GM12878 (cell line): ENCODE results near the gene REV3L. TPM values are rescaled to one million over a fixed set of nuclear protein-coding genes. Genes with fewer than 3 reads are reported as not detected.

ENCODE experiments used
- ATAC-seq: fragments of 200-7000 bp; cut with Tn5 transposase; 3 replicates; pipeline ENCODE4 v1.9.1; 2020; ENCODE audit warnings: mild to moderate bottlenecking, moderate library complexity
- BruUV-seq: library from RNA; stranded (reverse); fragments of 400-500 nt; replicated peaks from 2 replicates; lab custom pipeline; 2021; lab: Mats Ljungman, UMichigan
- CTCF ChIA-PET: fragments of 300-600 bp; sonication (Branson Sonifier 250); formaldehyde crosslinking; extraction: SDS; loops from one replicate; lab custom pipeline; 2021; ENCODE audit warnings: inconsistent platforms; lab: Yijun Ruan, JAX
- POLR2A ChIA-PET: fragments of 350-600 bp; formaldehyde crosslinking; extraction: SDS; loops from one replicate; lab custom pipeline; 2021; ENCODE audit warnings: inconsistent platforms; lab: Charles Lee
- RAD21 ChIA-PET: fragments of 300-600 bp; sonication (Branson Sonifier 250); formaldehyde crosslinking; loops from one replicate; lab custom pipeline; 2023; ENCODE audit warnings: antibody characterized with exemption; ENCODE audit not compliant: unreplicated experiment; lab: Charles Lee
- SMC1A ChIA-PET: fragments of 300-600 bp; sonication (Branson Sonifier 250); formaldehyde crosslinking; loops from one replicate; lab custom pipeline; 2023; ENCODE audit not compliant: unreplicated experiment, uncharacterized antibody; lab: Charles Lee
- DNase-seq: peaks from one replicate; pipeline ENCODE4 v3.0.0-alpha.2; 2011; ENCODE audit warnings: low read depth, low spot score
- FAIRE-seq: peaks from 3 replicates; lab custom pipeline; 2011; peaks lifted over from hg19 to GRCh38; lab: Jason Lieb, UNC
- H2AFZ ChIP-seq: 2 replicates; pipeline ENCODE4 v1.6.0; 2011; ENCODE audit warnings: low read depth, low read length, control low read depth; ENCODE audit not compliant: control insufficient read depth
- H3K27ac ChIP-seq: 2 replicates; pipeline ENCODE4 v1.5.1; 2011; ENCODE audit warnings: control low read depth; ENCODE audit not compliant: control insufficient read depth, insufficient read depth
- H3K27me3 ChIP-seq, 2 experiments: replicated peaks in 1 of 2; 2 replicates each; pipeline versions ENCODE4 v1.6.0 to v1.6.1; 2011; ENCODE audit warnings: low read length in 1 of 2; ENCODE audit not compliant: control insufficient read depth in 2 of 2, insufficient read depth in 2 of 2
- H3K36me3 ChIP-seq, 2 experiments: 2 replicates each; pipeline ENCODE4 v1.5.1; 2011; ENCODE audit warnings: low read length in 1 of 2; ENCODE audit not compliant: control insufficient read depth in 2 of 2, insufficient read depth in 2 of 2
- H3K4me1 ChIP-seq: 2 replicates; pipeline ENCODE4 v1.6.1; 2011; ENCODE audit warnings: mild to moderate bottlenecking, low read length, moderate library complexity, mixed read lengths; ENCODE audit not compliant: control insufficient read depth, insufficient read depth
- H3K4me2 ChIP-seq: 2 replicates; pipeline ENCODE4 v1.6.0; 2011; ENCODE audit warnings: control low read depth; ENCODE audit not compliant: control insufficient read depth, insufficient read depth
- H3K4me3 ChIP-seq: fragments of 200-600 bp; sonication (generic); 2 replicates; pipeline ENCODE4 v1.5.1; 2016
- H3K79me2 ChIP-seq: 2 replicates; pipeline ENCODE4 v1.6.0; 2011; ENCODE audit warnings: low read length; ENCODE audit not compliant: control insufficient read depth, insufficient read depth
- H3K9ac ChIP-seq: 2 replicates; pipeline ENCODE4 v1.8.0; 2011; ENCODE audit warnings: low read length, control low read depth, mixed read lengths; ENCODE audit not compliant: control insufficient read depth, insufficient read depth
- H3K9me3 ChIP-seq: replicated peaks from 3 replicates; pipeline ENCODE4 v1.5.1; 2011; ENCODE audit warnings: mild to moderate bottlenecking, low read length; ENCODE audit not compliant: control insufficient read depth, insufficient read depth
- H4K20me1 ChIP-seq: 2 replicates; pipeline ENCODE4 v1.6.0; 2011; ENCODE audit not compliant: control insufficient read depth, insufficient read depth
- ATF7 ChIP-seq: fragments of 450-650 bp; IDR thresholded peaks from 2 replicates; pipeline ENCODE4 v1.6.1; 2016; ENCODE audit warnings: low read depth, mild to moderate bottlenecking
- CHD1 ChIP-seq: IDR thresholded peaks from 2 replicates; pipeline ENCODE4 v1.6.1; 2012; ENCODE audit warnings: low read depth, low read length, improper control_type of control experiment
- CHD2 ChIP-seq: IDR thresholded peaks from 2 replicates; pipeline ENCODE4 v1.6.1; 2011; ENCODE audit warnings: low read depth, low read length, improper control_type of control experiment, borderline replicate concordance
- CREB1 ChIP-seq: IDR thresholded peaks from 2 replicates; pipeline ENCODE4 v1.6.1; 2012; ENCODE audit warnings: low read depth, mild to moderate bottlenecking, inconsistent platforms
- EED ChIP-seq: sonication (generic); IDR thresholded peaks from 2 replicates; pipeline ENCODE4 v1.6.1; 2016; ENCODE audit warnings: antibody characterized with exemption, low read depth
- ETV6 ChIP-seq, 2 experiments: fragments of 450-650 bp in 1 of 2; IDR thresholded peaks in 1 of 2; conservative IDR thresholded peaks in 1 of 2; 2 replicates each; pipeline ENCODE4 v1.6.1; 2014; ENCODE audit warnings: antibody characterized with exemption in 1 of 2, borderline replicate concordance in 1 of 2, low read depth in 1 of 2, mild to moderate bottlenecking in 1 of 2, moderate library complexity in 1 of 2
- GABPA ChIP-seq: IDR thresholded peaks from 2 replicates; pipeline ENCODE4 v1.6.1; 2014; ENCODE audit warnings: antibody characterized with exemption, low read depth, mild to moderate bottlenecking, inconsistent platforms
- HDAC2 ChIP-seq: fragments of 200-600 bp; sonication (generic); IDR thresholded peaks from 2 replicates; pipeline ENCODE4 v1.6.1; 2017
- HDAC6 ChIP-seq: fragments of 200-600 bp; sonication (generic); IDR thresholded peaks from one replicate; pipeline ENCODE4 v1.8.0; 2017; ENCODE audit warnings: antibody characterized with exemption; ENCODE audit not compliant: unreplicated experiment
- IKZF2 ChIP-seq, 2 experiments: fragments of 450-650 bp; IDR thresholded peaks; 2 replicates each; pipeline ENCODE4 v1.6.1; 2017; ENCODE audit warnings: mild to moderate bottlenecking in 2 of 2, moderate library complexity in 2 of 2
- MEF2B ChIP-seq: fragments of 450-650 bp; IDR thresholded peaks from 2 replicates; pipeline ENCODE4 v1.6.1; 2018; ENCODE audit warnings: mild to moderate bottlenecking, moderate library complexity; ENCODE audit not compliant: partially characterized antibody, poor library complexity, severe bottlenecking
- MTA3 ChIP-seq: IDR thresholded peaks from 2 replicates; pipeline ENCODE4 v1.6.1; 2012; ENCODE audit warnings: low read length, inconsistent platforms, borderline replicate concordance
- SIN3A ChIP-seq: IDR thresholded peaks from 2 replicates; pipeline ENCODE4 v1.6.1; 2012; ENCODE audit warnings: low read depth, low read length, improper control_type of control experiment
- TCF7 ChIP-seq: IDR thresholded peaks from 2 replicates; pipeline ENCODE4 v1.6.1; 2014; ENCODE audit warnings: antibody characterized with exemption, borderline replicate concordance
- YBX1 ChIP-seq: fragments of 450-650 bp; IDR thresholded peaks from 2 replicates; pipeline ENCODE4 v1.6.1; 2016; ENCODE audit warnings: antibody characterized with exemption
- WGBS: methylation state at CpG from one replicate; pipeline ENCODE4 v1.1.6; 2016; ENCODE audit warnings: low lambda C conversion rate; ENCODE audit not compliant: insufficient replicate concordance, insufficient coverage; ENCODE audit errors: missing lambda C conversion rate; 5-methylcytosine and 5-hydroxymethylcytosine counted together
- in situ Hi-C: fragments of 300-500 bp; cut with MboI; formaldehyde crosslinking; loops from 9 replicates; pipeline ENCODE4 v1.14.3; 2018; ENCODE audit warnings: mixed read lengths
- intact Hi-C: fragments of 100-400 bp; cut with micrococcal nuclease; formaldehyde crosslinking; loops from one replicate; pipeline ENCODE4 v1.14.2; 2022; ENCODE audit not compliant: unreplicated experiment
- polyA plus RNA-seq, 11 experiments: library from polyadenylated mRNA; depleted of rRNA in 4 of 11; unstranded in 6 of 11; stranded (reverse) in 5 of 11; fragments of >200 nt; fragmentation: Nextera tagmentation in 4 of 11; fragmentation: Illumina TruSeq in 1 of 11; extraction: Ambion mirVana in 4 of 11; extraction: Trizol in 1 of 11; gene quantifications; 1 replicate in 1 of 11; 2 replicates in 10 of 11; pipeline versions ENCODE4 v1.2.1 to v1.2.3, GENCODE V29; 2011 to 2016; ENCODE audit warnings: inconsistent platforms in 2 of 11, missing spikeins in 2 of 11, low read depth in 1 of 11
- total RNA-seq, 4 experiments: library from RNA; depleted of rRNA in 3 of 4; stranded (reverse); fragments of >200 nt in 3 of 4; fragmentation: Illumina TruSeq in 1 of 4; extraction: Trizol in 1 of 4; gene quantifications; 2 replicates each; pipeline versions ENCODE4 v1.2.1 to v1.2.3, GENCODE V29; 2013 to 2021
- TF ChIP-seq, protein P1 (sequence below): fragments of 150-350 bp; IDR thresholded peaks from 2 replicates; pipeline ENCODE4 v1.6.1; 2016; ENCODE audit warnings: low read depth, low read length
- TF ChIP-seq, protein P2 (sequence below): fragments of 450-650 bp; conservative IDR thresholded peaks from 2 replicates; pipeline ENCODE4 v1.6.1; 2017; ENCODE audit warnings: mild to moderate bottlenecking, moderate library complexity

REV3L gene
- total and polyA plus RNA-seq, 10 of the 15 experiments (the other 5 are each of a cell fraction or from before 2014, with no cell fraction given) = 7.6 to 33.6 (median 21.5) TPM

DNA sequence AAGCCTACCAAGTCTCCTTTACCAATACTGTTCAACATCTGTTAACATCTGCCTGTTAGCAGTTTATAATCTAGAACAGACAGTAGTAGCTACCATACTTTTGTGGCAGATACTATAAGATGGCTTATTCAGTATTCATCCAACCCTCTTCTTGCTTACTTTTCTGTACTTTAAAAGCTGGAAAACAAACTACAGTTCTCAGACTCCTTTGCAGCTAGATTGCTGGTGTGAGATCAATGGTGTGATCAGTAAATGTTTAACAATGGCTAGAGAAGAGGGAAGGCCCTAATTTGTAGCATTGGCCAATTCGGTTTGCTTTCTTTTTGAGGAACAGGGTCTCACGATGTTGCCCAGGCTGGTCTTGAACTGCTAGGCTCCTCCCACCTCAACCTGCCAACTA lies 3.5 kb upstream of the REV3L start:
- ATAC-seq (no peak), DNase-seq (no peak), FAIRE-seq (no peak)
- peak overlapping the region; percentile 33 for H3K27ac ChIP-seq
- SMC1A ChIA-PET = interaction anchor here (1.0 to 2.3 kb wide), 6 partner anchors 8 to 196 kb away, joined by 3 to 7 read pairs (median 4); no protein-coding TSS in a partner anchor
- H3K4me3 ChIP-seq = no peak overlapping the region
- no peak overlapping the region; the same call in 1 of the 2 replicates for H2AFZ ChIP-seq
- peak overlapping the region; percentile 35; the same call in 1 of the 2 replicates for H3K4me2 ChIP-seq
- CTCF ChIA-PET = interaction anchor here (1.4 to 1.6 kb wide), 2 partner anchors 227 to 557 kb away, joined by 5 to 8 read pairs; a partner anchor contains a TSS
- BruUV-seq = no TSS peak
- peaks cover 14% of the 10 kb centered on the region for H3K4me1 ChIP-seq
- WGBS = 100% methylated on average over 2 of the region's 2 CpGs
- H3K79me2 ChIP-seq = peaks cover 48% of the 10 kb centered on the region
- in situ Hi-C loops (no loop called here), intact Hi-C loops (no loop called here)
- H3K9me3 ChIP-seq = peaks cover 4% of the 10 kb centered on the region
- POLR2A ChIA-PET = interaction anchor here (0.7 to 2.9 kb wide), 6 partner anchors 9 to 348 kb away, joined by 3 to 15 read pairs (median 5); a partner anchor contains a TSS
- RAD21 ChIA-PET = interaction anchor here (0.9 to 1.7 kb wide), 6 partner anchors 8 to 227 kb away, joined by 3 to 8 read pairs (median 4); partner anchors contain the start of gene TRAF3IP2
- no peaks in the 10 kb centered on the region for H3K36me3 ChIP-seq
- no peak overlapping the region for H3K9ac ChIP-seq
- no peaks in the 10 kb centered on the region for H4K20me1 ChIP-seq
- H3K27me3 ChIP-seq = no peaks in the 10 kb centered on the region
- no peak for TF ChIP-seq MTA3
- TF ChIP-seq YBX1 = no peak
- no peak for TF ChIP-seq CHD1
- no peak for TF ChIP-seq HDAC2
- TF ChIP-seq, protein P1, sequence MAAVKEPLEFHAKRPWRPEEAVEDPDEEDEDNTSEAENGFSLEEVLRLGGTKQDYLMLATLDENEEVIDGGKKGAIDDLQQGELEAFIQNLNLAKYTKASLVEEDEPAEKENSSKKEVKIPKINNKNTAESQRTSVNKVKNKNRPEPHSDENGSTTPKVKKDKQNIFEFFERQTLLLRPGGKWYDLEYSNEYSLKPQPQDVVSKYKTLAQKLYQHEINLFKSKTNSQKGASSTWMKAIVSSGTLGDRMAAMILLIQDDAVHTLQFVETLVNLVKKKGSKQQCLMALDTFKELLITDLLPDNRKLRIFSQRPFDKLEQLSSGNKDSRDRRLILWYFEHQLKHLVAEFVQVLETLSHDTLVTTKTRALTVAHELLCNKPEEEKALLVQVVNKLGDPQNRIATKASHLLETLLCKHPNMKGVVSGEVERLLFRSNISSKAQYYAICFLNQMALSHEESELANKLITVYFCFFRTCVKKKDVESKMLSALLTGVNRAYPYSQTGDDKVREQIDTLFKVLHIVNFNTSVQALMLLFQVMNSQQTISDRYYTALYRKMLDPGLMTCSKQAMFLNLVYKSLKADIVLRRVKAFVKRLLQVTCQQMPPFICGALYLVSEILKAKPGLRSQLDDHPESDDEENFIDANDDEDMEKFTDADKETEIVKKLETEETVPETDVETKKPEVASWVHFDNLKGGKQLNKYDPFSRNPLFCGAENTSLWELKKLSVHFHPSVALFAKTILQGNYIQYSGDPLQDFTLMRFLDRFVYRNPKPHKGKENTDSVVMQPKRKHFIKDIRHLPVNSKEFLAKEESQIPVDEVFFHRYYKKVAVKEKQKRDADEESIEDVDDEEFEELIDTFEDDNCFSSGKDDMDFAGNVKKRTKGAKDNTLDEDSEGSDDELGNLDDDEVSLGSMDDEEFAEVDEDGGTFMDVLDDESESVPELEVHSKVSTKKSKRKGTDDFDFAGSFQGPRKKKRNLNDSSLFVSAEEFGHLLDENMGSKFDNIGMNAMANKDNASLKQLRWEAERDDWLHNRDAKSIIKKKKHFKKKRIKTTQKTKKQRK = no peak
- no peak for TF ChIP-seq ETV6 (conservative IDR thresholded peaks at IDR 0.05 in 1 of 2, IDR thresholded peaks at IDR 0.05 in 1 of 2; ENCODE audit: borderline replicate concordance in 1 of 2, low read depth in 1 of 2)
- TF ChIP-seq IKZF2 (IDR thresholded peaks at IDR 0.05) = no peak
- no peak for TF ChIP-seq CHD2
- no peak for TF ChIP-seq GABPA
- TF ChIP-seq EED = no peak
- no peak for TF ChIP-seq HDAC6
- no peak for TF ChIP-seq ATF7
- TF ChIP-seq TCF7 = no peak
- no peak for TF ChIP-seq CREB1
- TF ChIP-seq, protein P2, sequence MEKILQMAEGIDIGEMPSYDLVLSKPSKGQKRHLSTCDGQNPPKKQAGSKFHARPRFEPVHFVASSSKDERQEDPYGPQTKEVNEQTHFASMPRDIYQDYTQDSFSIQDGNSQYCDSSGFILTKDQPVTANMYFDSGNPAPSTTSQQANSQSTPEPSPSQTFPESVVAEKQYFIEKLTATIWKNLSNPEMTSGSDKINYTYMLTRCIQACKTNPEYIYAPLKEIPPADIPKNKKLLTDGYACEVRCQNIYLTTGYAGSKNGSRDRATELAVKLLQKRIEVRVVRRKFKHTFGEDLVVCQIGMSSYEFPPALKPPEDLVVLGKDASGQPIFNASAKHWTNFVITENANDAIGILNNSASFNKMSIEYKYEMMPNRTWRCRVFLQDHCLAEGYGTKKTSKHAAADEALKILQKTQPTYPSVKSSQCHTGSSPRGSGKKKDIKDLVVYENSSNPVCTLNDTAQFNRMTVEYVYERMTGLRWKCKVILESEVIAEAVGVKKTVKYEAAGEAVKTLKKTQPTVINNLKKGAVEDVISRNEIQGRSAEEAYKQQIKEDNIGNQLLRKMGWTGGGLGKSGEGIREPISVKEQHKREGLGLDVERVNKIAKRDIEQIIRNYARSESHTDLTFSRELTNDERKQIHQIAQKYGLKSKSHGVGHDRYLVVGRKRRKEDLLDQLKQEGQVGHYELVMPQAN = no peak
- no peak for TF ChIP-seq SIN3A
- no peak for TF ChIP-seq MEF2B
